ENCODE measurements around the gene CFAP20DC.
"Not testable (repeated sequence)": the region's sequence is repeated elsewhere in the genome, so short reads cannot be mapped to it uniquely, and the experiment has no call there.

Gene CFAP20DC

DNA sequence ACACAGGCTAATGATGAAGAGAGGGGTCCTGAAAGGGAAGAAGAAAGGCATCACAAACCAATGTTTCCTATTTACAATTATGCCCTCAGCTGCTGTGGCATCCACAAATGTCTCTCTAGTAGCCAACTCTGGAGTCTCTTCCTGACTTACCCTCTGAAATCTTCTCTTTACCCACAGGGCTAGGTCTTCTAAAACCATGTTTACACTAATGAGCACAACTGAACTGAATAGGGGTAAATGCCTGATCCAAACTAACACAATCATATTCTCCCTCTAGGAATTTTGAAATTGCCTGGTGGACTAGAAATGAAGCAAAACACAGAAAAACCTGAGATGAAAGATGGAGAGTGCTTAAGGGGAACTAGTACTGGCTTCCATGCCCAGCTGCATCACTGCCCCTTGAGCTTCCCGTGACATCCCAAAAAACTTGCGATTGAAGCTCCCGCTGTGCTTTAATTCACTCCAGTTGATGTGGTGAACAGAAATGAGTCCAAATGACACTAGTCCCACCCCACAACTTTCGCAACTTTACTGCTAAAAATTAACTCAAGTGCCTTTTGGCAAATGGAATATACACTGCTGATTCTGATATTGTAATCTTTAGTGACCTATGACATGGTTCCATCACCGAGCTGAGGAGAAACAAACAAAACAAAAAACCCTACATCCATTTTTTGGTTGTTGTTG lies 32.8 kb downstream of the CFAP20DC start:
- FAIRE-seq, result no peak

- FAIRE-seq, result no peak
Observed at GRCh38 chr3:59013611-59014010, 36.2 kb downstream of the CFAP20DC start.

DNA sequence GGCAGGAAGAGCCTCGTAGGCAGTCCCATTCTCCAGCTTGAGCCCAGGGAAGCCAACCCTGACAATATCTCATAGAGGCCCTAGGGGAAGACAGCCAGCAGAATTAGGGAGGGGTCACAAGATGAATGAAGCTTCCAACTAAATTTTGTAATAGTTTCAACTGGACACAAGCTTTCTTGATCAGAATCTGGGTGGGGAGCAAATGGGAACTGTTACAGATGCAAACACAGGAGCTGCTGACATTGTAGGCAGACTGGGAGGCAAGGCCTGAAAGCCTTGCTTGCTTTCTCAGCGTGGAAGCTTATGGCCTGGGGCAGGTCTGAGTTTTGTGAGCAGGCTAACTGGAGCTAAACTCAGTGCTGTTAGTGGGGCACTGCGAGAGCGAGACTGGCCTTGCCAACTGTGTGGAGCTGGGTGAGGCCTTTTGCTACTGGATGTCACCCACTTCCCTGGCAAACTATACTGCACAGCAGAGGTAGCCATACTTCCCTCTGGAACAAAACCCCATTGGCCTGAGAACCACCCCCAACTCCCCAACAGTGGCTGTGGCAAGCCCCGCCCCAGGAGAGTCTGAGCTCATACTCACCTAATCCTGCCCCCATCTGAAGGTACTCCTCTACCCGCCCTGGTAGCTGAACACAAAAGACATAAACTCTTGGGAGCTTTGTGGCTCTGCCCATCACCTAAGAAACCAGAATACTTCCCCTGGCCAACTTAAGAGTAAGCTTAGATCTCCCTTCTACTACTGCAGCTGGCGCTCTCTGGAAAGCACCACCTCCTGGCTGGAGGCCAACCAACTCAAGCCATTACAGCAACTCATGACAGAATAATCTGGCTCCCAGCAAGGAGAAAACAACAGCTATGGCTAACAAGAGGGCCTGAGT lies 42.9 kb downstream of the CFAP20DC start:
- FAIRE-seq, result no peak

DNA sequence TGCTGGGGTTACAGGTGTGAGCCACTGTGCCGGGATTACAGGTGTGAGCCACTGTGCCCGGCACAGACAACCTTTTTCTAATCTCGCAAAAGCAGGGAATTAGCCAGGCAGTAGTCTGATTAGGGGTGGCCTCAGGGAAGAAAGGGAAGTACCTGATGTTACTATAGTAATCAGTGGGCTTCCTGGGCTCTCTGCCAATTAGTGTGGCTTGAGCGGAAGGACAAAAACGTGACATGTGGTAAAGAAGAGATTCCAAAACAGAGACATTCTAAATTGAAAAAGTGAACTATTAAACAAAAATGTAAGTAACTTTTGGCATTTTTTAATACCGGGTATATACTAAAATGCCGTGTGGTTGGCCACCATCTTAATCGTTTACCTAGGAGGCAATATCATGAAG lies 48.1 kb downstream of the CFAP20DC start:
- no peak for FAIRE-seq

GRCh38 chr3:58999774-59000160 lies 50.1 kb downstream of the CFAP20DC start:
- peak; percentile 70 for FAIRE-seq

DNA sequence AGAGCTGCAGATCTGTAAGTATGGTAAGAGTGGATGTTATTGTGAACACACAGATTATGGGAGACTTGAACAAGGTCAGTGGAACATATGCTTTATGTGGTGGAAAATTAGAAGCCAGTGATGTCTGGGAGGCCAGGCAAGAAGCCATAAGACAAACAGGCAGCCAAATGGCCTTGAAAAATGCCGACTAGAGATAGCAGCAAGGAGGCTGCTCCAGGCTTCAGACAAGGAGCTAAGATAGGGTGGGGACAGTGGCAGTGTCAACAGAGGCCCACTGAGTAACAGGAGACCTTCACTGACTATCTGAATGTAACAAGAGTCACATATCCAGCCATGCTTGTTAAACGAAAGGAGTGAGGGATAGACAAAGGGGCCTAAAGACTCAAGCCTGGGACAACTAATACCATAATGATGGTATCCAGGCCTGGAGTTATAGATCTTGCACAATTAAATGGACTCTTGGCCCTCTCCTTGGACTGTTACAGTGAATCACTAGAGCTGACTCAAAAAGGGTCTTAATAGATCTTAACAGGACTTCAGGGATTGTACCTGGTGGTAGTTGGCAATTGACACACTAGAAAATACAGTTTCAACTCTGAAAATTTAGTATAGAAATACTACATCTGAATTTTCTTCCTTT lies 50.6 kb downstream of the CFAP20DC start:
- FAIRE-seq, result no peak

DNA sequence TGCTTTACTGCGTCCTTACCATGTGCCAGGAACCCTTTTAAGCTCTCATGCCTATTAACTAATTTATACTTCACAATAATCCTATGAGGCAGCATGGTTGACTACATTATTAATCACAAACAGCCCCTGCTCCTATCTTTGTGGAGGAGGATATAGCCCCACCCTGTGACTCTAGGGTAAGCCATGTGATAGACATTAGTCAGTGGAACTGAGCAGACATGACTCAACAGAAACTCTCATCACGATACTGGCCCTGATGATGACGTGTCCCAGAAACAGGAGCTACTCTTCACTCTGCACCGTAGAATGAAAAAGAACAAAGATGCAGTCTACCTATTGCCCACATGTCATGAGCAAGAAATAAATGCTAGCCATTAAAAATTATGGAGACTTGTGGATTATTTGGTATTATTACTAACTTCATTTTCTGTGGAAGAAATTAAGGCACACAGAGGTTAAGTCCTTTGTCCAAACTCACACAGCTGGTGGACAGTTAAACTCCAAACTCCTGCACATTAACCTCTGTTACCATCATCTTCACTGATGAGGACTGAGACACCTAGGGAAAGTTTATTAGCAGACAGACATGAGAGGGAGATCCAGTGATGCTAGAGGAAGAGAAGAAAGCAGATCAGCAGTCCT lies 51.2 kb downstream of the CFAP20DC start:
- FAIRE-seq, result peak; percentile 66

DNA sequence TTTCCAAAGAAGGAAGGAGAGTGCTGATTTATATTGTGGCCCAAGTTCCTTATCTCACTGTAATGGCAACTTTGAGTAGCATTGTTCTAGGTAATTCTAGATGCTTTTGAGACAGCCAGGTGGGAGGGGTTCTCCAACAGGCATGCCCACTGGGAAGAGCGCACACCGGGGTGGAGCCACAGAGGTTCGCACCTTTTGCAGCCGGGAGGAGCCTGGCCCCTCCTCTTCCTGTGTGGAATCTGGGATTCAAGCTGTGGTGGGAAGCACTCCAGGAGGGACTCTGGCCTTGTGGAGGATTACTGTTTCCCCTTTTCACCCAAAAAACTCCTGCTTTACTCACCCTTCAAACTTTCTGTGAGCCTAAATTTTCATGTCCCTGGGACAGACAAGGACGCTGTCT lies 53.1 kb downstream of the CFAP20DC start:
- FAIRE-seq, result no peak

GRCh38 chr3:58994746-58995330 lies 55.0 kb downstream of the CFAP20DC start:
- peak; percentile 95 for FAIRE-seq

DNA sequence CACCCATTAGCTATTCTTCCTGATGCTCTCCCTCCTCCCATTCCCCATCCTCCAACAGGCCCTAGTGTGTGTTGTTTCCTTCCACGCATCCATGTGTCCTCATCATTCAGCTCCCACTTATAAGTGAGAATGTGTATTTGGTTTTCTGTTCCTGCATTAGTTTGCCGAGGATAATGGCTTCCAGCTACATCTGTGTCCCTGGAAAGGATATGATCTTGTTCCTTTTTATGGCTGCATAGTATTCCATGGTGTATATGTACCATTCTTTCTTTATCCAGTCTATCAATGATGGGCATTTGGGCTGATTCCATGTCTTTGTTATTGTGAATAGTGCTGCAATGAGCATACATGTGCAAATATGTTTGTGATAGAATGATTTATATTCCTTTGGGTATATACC lies 56.3 kb downstream of the CFAP20DC start:
- no peak for FAIRE-seq

- FAIRE-seq, result no peak
Observed at GRCh38 chr3:58991623-58992022, 58.2 kb downstream of the CFAP20DC start.

DNA sequence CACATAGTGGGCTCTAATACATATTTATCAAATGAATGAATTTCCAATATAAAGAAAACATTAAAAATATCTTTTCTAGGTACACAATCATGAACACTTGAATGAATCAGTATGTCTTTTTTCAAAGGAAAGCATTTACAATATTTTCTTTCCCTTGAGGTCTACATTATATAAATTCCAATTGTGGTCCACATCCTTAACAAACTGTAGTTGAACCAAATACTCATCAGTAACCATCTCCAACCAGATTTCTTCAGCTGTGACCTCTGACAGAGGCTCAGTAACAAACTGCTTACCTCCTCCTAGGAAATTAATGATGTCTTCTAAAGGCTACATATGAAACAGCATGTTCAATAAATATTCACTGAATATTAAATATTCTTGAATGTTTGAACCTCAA lies 58.8 kb downstream of the CFAP20DC start:
- FAIRE-seq, result no peak

DNA sequence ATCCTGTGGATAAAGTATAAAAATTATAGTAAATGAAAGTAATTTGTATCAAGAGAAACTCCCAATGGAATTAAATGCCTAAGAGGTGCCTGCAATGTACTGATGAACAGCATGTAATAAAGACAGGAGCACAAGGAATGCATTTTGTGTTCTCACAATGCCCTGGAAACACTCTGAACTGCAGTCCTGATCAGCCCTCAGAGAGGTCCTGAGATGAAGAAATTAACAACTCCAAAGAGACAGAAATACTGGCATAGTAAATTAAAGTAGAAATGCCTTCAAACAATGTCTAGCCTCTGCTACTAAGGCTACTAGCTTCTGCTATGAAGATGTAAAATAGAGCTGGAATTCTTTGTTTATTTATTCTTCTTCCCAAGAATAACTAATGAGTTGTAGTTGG lies 59.9 kb downstream of the CFAP20DC start:
- FAIRE-seq, result no peak

- FAIRE-seq, result peak; percentile 73
Observed at GRCh38 chr3:58989163-58989562, 60.7 kb downstream of the CFAP20DC start.

DNA sequence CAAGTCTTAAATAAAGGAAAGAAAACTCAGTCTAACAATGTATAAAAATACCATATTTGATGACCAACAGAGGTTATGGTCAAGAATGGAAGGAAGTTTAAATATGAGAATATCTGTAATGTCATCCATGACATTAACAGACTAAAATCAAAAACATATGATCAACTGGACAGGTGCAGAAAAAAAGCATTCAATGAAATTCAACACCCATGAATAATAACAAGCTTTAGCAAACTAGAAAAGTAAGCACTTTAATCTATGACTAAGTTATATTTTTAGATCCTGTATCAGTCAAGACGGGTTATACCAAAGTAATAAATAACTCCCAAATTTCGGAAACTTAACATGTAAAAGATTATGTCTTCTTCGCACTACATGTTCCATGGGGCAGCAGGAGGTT lies 61.8 kb downstream of the CFAP20DC start:
- peak; percentile 41 for FAIRE-seq

DNA sequence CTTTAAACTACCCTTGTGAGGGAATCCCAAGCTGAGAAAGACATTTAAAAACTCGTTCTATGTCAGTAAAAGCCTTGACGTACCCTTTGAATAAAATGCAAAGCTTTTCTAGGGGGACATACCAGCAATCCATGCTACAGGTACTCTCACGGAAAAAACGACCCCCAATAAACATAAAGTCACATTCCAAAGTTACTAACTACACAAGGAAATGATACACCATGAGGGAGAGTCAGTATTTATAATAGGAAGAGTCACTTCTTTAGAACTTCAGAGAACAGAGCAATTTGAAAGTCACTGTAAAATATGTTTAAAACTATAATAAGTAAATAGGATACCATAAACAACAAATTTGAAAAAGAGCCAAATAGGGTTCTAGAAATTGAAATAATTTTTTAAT lies 63.2 kb downstream of the CFAP20DC start:
- no peak for FAIRE-seq

DNA sequence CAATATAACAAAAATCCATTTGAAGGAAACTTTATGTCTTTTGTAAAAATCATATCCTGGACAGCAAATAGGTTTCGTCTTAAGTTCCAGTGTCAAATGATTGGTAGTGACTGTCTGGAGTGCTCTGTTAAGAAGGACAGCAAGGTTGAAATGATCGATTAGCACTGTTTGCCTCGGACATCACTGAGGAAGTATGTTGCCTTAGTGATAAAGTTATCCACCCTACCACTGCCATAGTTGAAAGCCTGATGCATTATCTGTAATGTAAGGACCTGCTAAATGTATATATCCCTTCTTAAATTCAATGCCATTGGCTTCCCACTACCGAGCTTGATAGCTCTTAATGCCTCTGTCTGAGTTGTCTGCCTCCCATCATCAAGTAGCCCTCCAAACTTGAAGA lies 70.0 kb downstream of the CFAP20DC start:
- FAIRE-seq, result no peak

- no peak for FAIRE-seq
Observed at GRCh38 chr3:58973796-58974195, 76.0 kb downstream of the CFAP20DC start.

DNA sequence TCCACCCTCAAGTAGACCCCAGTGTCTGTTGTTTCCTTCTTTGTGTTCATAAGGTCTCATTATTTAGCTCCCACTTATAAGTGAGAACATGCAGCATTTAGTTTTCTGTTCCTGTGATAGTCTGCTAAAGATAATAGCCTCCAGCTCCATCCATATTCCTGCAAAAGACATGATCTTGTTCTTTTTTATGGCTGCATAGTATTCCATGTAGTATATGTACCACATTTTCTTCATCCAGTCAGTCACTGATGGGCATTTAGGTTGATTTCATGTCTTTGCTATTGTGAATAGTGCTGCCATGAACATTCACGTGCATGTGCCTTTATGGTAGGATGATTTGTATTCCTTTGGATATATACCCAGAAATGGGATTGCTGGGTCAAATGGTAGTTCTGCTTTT lies 82.0 kb downstream of the CFAP20DC start:
- not testable (repeated sequence) for FAIRE-seq

GRCh38 chr3:58965865-58966264 lies 84.0 kb downstream of the CFAP20DC start:
- FAIRE-seq, result no peak

GRCh38 chr3:58963928-58964503 lies 85.8 kb downstream of the CFAP20DC start:
- no peak for FAIRE-seq

DNA sequence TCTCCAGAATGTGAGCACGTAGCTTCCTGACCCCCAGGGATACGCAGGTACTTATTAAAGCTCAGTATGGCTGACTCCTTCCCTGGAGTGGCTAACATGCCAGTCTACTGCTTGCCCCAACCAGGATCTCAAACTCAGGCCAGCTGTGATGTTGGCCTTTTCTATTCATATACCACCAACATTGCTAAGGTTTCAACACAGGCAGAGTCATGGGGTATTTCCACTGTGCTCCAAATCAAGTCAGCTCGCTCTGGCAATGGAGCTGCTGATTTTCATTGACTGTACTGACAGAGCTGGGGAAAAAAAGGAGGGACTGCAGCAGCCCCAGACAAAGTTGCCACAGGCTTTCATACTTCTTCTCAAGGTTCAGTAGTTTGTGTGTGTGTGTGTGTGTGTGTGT lies 87.0 kb downstream of the CFAP20DC start:
- FAIRE-seq, result no peak
